ENCODE results near the gene CLC.

- peak; percentile 83 for TF ChIP-seq CTCF (IDR thresholded peaks at IDR 0.05; ENCODE audit: insufficient read depth, low read depth, low read length)
- no peak for TF ChIP-seq EZH2 (IDR thresholded peaks at IDR 0.05; ENCODE audit: insufficient read depth, low read length)
These were observed 27.6 kb upstream of the CLC start for GRCh38 chr19:39765091-39766076.

Measured in astrocyte (in vitro differentiated cells and primary cell).